SK-N-MC (cell line): Measurements from ENCODE around the gene ZNF804A.

ENCODE experiments used
- EZH2 ChIP-seq: fragments of 200-600 bp; sonication (generic); IDR thresholded peaks from one replicate; pipeline ENCODE4 v1.6.1; 2017; ENCODE audit warnings: antibody characterized with exemption
- POLR2AphosphoS5 ChIP-seq: IDR thresholded peaks from 2 replicates; pipeline ENCODE4 v1.6.1; 2012; ENCODE audit warnings: mild to moderate bottlenecking, low read depth, low read length, borderline replicate concordance

DNA sequence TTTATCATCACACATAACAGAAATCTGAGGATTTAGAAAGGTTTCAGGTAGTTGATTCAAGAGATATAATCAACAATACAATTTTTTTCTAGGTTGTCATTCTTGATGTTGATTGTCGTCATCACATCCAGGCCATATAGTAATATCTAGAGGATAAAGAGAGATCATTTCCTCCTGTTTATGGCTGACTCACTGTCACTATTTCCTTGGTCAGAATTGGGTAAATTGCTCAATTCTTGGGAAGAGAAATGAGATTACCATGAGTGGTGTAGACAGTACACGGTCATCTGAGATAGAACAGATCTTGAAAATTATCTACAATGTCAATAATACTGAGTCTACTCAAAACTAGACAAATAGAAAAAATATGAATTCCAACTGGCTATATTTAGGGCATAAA is 78.8 kb downstream of the ZNF804A start:
- no peak for TF ChIP-seq POLR2AphosphoS5
- no peak for TF ChIP-seq EZH2
